Pancreas (tissue), 10 donors: ENCODE measurements around the gene GRM4. TPM values are rescaled to one million over a fixed set of nuclear protein-coding genes. Genes with fewer than 3 reads are reported as not detected.
A peak's percentile ranks its signal among the peaks of the same experiment; 100 is the strongest.

Source experiments
- ATAC-seq, 4 donors: fragments of 200-7000 bp; cut with Tn5 transposase; one replicate each; pipeline versions ENCODE4 v1.8.0 to v1.9.1; 2020; ENCODE audit warnings: mild to moderate bottlenecking in 4 of 4, moderate library complexity in 4 of 4
- DNase-seq, 6 donors: peaks; one replicate each; pipeline ENCODE4 v3.0.0-alpha.2; 2020
- FAIRE-seq: peaks from 2 replicates; lab custom pipeline; 2012; peaks lifted over from hg19 to GRCh38; lab: Jason Lieb, UNC
- H3K27ac ChIP-seq, 4 donors: fragments of 200-600 bp; sonication (generic); 1 replicate in 3 of 4; 2 replicates in 1 of 4; pipeline versions ENCODE4 v1.5.0 to v1.8.0; 2020
- H3K27me3 ChIP-seq, 4 donors: fragments of 200-600 bp; one replicate each; pipeline ENCODE4 v1.8.0; 2021
- H3K36me3 ChIP-seq, 3 donors: fragments of 200-600 bp; sonication (generic) in 1 of 3; one replicate each; pipeline versions ENCODE4 v1.5.0 to v1.8.0; 2020 to 2021
- H3K4me1 ChIP-seq, 3 donors: fragments of 200-600 bp; one replicate each; pipeline ENCODE4 v1.8.0; 2021
- H3K4me3 ChIP-seq, 4 donors: fragments of 200-600 bp; sonication (generic) in 2 of 4; one replicate each; pipeline versions ENCODE4 v1.5.0 to v1.8.0; 2020 to 2021
- H3K9me3 ChIP-seq, 4 donors: fragments of 200-600 bp; one replicate each; pipeline ENCODE4 v1.8.0; 2021
- CTCF ChIP-seq, 4 donors: fragments of 200-600 bp; sonication (generic) in 3 of 4; IDR thresholded peaks; one replicate each; pipeline versions ENCODE4 v1.5.0 to v1.8.0; 2021; ENCODE audit warnings: antibody characterized with exemption in 4 of 4
- WGBS, 2 donors: extraction: QIAGEN DNeasy Blood & Tissue Kit; methylation state at CpG; one replicate each; pipeline ENCODE4 v1.1.7; 2013; 5-methylcytosine and 5-hydroxymethylcytosine counted together
- intact Hi-C, 3 donors: fragments of 100-400 bp; cut with DNase I; formaldehyde crosslinking; loops; one replicate each; pipeline versions ENCODE4 v1.11.1 to v1.14.2; 2022
- polyA plus RNA-seq, 2 donors: library from polyadenylated mRNA; stranded (reverse); fragments of 200-250 nt; gene quantifications; one replicate each; pipeline ENCODE4 v1.2.3, GENCODE V29; 2013
- total RNA-seq, 6 donors: library from RNA; stranded (reverse); fragmentation: NEBNext Ultra II Directional in 4 of 6; extraction: Animal tissue kit (Norgen Biotek cat#: 25700) in 4 of 6; gene quantifications; one replicate each; pipeline versions ENCODE4 v1.2.1 to v1.2.4, GENCODE V29; 2021 to 2023
- donor health status: healthy with polysubstance abuse.
- donor health status: DM: no; HTN: no; CAD: no; lungs with moderate emphysema.
- donor health status: DM: no; HTN: no; CAD: no.
- donor health status: control.
- donor health status: control.
- donor health status: Bipolar disorder and iron deficiency.
- donor health status: DM: yes; HTN: yes; CAD: no.
- donor health status: DM: no; HTN: no; CAD: no.
- donor health status: DM: no; HTN: no; CAD: no.
- donor health status: DM: yes; HTN: yes; CAD: no.

Gene GRM4
- total and polyA plus RNA-seq, 8 donors = 0.23 to 6.8 (median 1.3) TPM

- intact Hi-C loops = loop anchor here in 1 of 3 donors (5.0 kb wide), 1 partner anchor 254 kb away; no protein-coding TSS in a partner anchor
These were observed 120.0 kb downstream of the GRM4 start for GRCh38 chr6:34025861-34026260.

GRCh38 chr6:34025112-34025807 is 120.6 kb downstream of the GRM4 start:
- intact Hi-C loops = loop anchor here in 1 of 3 donors (5.0 kb wide), 1 partner anchor 253 kb away; no protein-coding TSS in a partner anchor
- no peaks in the 10 kb centered on the region for H3K27me3 ChIP-seq
- no peak for DNase-seq
- no peak overlapping the region for H3K4me3 ChIP-seq
- no peak overlapping the region for H3K27ac ChIP-seq
- no peaks in the 10 kb centered on the region for H3K9me3 ChIP-seq
- WGBS, 2 donors = 65 to 68% methylated on average over 8 of the region's 8 CpGs
- no peak for ATAC-seq
- TF ChIP-seq CTCF (IDR thresholded peaks at IDR 0.05) = no peak
- FAIRE-seq = no peak
- H3K4me1 ChIP-seq = no peaks in the 10 kb centered on the region
- H3K36me3 ChIP-seq = no peaks in the 10 kb centered on the region

More at GRCh38 chr6:34025861-34026260, 120.0 kb downstream of the GRM4 start:
- FAIRE-seq (no peak), DNase-seq (no peak), ATAC-seq (peak in 3 of 4 donors; percentile 37 to 49 (median 45))
- Histone ChIP-seq H3K4me3 (no peak overlapping the region), H3K9me3 (no peaks in the 10 kb centered on the region), H3K36me3 (no peaks in the 10 kb centered on the region), H3K27me3 (no peaks in the 10 kb centered on the region), H3K27ac (no peak overlapping the region), H3K4me1 (no peaks in the 10 kb centered on the region)
- no peak for TF ChIP-seq CTCF (IDR thresholded peaks at IDR 0.05)
- 16 to 25% methylated on average over 8 of the region's 8 CpGs for WGBS, 2 donors

GRCh38 chr6:34022873-34023255 is 123.0 kb downstream of the GRM4 start:
- no peaks in the 10 kb centered on the region for H3K36me3 ChIP-seq
- intact Hi-C loops = no loop called here
- no peak overlapping the region for H3K4me3 ChIP-seq
- ATAC-seq = no peak
- no peaks in the 10 kb centered on the region for H3K27me3 ChIP-seq
- 72 to 77% methylated on average over 9 of the region's 9 CpGs for WGBS, 2 donors
- no peak overlapping the region for H3K27ac ChIP-seq
- no peaks in the 10 kb centered on the region for H3K4me1 ChIP-seq
- no peak for TF ChIP-seq CTCF (IDR thresholded peaks at IDR 0.05)
- no peak for FAIRE-seq
- no peak for DNase-seq
- H3K9me3 ChIP-seq = no peaks in the 10 kb centered on the region

- WGBS, 2 donors = 46 to 66% methylated on average over 20 to 22 of the region's 22 CpGs
- FAIRE-seq = no peak
- Histone ChIP-seq H3K36me3 (no peaks in the 10 kb centered on the region), H3K27me3 (no peaks in the 10 kb centered on the region), H3K4me1 (no peaks in the 10 kb centered on the region), H3K9me3 (no peaks in the 10 kb centered on the region), H3K27ac (no peak overlapping the region), H3K4me3 (no peak overlapping the region)
- no peak for DNase-seq
- no peak for ATAC-seq
- intact Hi-C loops = no loop called here
- no peak for TF ChIP-seq CTCF (IDR thresholded peaks at IDR 0.05)
These were observed 123.5 kb downstream of the GRM4 start for GRCh38 chr6:34022250-34022872.
